ENCODE data around the gene MRPL33.

Gene MRPL33

DNA sequence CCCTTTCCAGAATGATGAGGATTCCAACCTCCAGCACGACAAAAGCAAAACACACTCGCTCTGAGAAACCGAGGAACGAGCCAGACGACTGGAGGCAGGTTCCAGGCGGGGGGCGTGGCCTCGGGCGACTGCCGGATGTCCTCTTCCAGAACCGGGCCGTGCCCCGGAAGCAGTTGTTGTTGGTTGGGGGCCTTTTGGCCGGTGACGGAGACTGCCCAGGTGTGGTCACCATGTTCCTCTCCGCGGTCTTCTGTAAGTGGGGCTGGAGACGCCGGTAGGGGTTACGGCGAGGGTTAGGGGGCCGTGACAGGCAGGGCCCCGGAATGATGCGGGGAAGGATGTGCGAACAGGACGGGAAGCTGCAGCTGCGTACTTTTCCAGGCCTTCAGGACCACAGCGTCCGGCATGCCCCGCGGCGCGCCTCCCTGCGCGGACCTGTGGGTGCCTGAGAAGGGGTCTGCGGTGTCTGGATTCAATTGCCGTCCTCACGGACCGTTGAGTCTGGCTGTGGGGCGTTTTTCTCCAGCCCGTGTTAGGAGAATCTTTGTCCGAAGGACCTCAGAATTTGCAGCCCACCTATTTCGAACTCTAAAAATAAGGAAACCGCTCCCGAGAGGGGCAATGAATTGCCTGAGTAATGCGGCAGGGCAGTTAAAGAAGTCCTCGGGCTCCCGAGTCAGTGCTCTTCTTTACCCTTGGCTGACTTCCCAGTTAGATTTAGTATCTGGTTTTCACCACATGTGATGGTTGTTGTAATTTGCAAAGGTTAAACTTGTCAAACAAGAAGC, at the start of gene MRPL33:
Gene MRPL33 (plus strand): TSS at position 172 of the 788 bp plus-strand sequence. CDS start 59 bp downstream, at position 231.
- in situ Hi-C loops (cut with HindIII; ENCODE audit: low sequenced_read_pairs) = no loop called here

DNA sequence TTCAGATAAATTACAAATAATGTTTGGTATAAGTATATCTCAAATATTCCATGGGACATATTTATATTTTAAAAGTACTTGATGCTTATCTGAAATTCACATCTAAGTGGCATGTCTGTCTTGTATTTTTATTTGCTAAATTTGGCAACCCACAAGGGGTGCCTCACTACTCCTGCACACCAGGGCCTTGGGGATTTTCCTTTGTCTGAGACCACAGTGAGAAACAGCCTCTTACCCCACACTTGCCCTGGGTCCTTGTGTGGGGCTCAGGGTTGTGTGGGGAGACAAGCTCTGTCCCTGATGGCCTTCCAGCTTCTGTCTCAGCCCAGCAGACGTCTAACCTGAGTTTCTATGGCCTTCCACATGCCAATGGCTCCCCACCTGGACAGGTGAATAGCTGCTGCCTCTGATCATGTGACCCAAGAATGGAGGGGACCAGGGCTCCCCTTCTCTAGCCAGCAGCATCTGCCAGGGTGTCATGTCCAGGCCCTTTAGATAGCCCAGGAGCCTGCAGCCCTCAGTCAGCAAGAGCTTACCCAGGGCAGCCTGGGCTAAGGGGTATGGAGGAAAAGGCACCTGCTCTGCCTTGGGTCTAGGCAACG, 49.5 kb upstream of the MRPL33 start:
- in situ Hi-C loops (cut with HindIII; ENCODE audit: low sequenced_read_pairs) = no loop called here

GRCh38 chr2:27723372-27724144, 48.0 kb upstream of the MRPL33 start:
- in situ Hi-C loops (cut with HindIII; ENCODE audit: low sequenced_read_pairs) = no loop called here

DNA sequence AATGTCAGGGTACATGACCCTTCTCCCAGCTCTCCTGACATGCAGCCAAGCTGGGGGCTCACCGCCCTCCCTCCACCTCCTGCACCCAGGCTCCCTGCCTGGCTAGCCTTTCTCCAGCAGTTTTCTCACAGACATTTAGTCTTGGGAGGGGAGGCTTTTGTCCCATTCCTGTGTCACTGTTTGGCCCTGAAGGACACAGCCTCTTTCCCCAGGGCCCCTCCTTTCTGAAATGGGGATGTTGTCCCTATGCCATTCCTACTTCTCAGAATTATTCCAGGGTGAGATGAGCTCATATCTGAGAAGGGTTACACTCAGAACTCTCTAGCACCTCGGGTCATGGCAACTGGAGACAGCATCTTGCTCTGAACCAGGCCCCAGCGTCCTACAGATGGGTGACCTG, 47.3 kb upstream of the MRPL33 start:
- in situ Hi-C loops (cut with HindIII; ENCODE audit: low sequenced_read_pairs) = no loop called here

DNA sequence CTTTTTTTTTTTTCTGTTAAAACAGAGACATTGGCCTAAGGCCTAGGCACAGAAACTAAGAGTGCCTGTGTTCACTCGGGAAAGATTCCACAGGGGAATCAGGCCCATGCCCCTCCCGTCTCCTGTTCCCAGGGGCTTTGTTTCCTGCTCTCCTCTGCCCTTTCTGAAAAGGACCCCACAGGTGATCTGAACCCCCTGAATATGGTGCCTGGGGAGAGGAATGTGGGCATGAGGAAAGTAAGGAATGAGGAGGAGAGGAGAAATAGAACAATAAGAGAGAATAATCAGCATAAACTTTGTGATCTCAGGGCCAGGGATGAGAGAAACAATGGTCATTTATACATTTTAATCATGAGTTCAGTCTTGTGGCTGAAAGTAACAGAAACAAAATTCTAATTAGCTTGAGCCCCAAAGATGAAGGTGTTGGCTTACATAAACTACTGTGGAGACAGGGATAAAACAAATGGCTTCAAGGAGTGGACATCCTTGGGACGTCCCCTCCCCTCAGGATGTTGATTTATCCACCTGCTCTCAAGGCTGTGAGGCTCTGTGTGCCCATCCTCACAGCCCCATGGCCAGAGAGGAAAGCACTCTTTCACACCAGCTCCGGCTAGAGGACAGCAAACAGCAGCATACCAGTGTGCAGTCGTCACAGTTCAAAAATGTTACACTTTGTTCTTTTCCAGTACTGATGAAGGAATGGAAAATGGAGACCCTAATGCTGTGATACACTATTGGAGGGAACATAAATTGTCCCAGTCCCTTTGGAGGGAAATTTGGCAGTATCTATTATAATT, 46.4 kb upstream of the MRPL33 start:
- in situ Hi-C loops (cut with HindIII; ENCODE audit: low sequenced_read_pairs) = no loop called here

- in situ Hi-C loops (cut with HindIII; ENCODE audit: low sequenced_read_pairs) = no loop called here
These were observed 44.3 kb upstream of the MRPL33 start for GRCh38 chr2:27727257-27727656.

- in situ Hi-C loops (cut with HindIII; ENCODE audit: low sequenced_read_pairs) = no loop called here
These were observed 43.2 kb upstream of the MRPL33 start for GRCh38 chr2:27728081-27728858.

- in situ Hi-C loops (cut with HindIII; ENCODE audit: low sequenced_read_pairs) = no loop called here
These were observed 42.3 kb upstream of the MRPL33 start for GRCh38 chr2:27729198-27729597.

DNA sequence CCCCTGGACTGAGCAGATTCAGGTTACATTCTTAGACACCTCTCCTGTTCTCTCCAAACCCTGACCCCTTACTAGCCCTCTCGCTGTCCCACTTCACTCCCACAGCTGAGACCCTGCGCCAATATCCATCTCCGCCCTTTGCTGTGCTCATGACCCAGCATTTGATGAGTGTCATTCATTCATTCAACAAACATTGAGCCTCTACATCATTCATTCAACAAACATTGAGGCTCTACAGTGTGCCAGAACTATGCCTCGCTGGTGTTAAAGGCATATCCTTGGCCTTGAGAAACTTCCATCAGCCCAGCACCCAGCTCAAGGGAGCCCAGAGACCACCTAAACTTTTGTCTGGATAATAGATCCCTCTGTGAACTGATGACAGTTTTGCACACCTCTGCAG, 41.9 kb upstream of the MRPL33 start:
- in situ Hi-C loops (cut with HindIII; ENCODE audit: low sequenced_read_pairs) = no loop called here

GRCh38 chr2:27730261-27730662, 41.3 kb upstream of the MRPL33 start:
- in situ Hi-C loops (cut with HindIII; ENCODE audit: low sequenced_read_pairs) = no loop called here

GRCh38 chr2:27730980-27731691, 40.4 kb upstream of the MRPL33 start:
- in situ Hi-C loops (cut with HindIII; ENCODE audit: low sequenced_read_pairs) = no loop called here

DNA sequence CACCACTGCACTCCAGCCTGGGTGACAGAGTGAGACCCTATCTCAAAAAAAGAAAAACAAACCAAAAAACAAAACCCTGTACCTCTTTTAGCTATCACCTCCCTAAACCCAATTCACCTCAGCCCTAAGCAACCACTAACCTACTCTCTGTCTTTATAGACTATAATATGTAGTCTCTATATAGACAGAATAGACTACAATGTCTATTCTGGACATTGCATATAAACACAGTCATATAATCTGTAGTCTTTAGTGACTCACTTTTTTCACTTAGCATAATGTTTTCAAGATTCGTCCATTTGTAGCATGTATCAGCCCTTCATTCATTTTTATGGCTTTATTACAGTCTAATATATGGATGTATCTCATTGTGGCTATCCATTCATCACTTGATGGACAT, 37.2 kb upstream of the MRPL33 start:
- in situ Hi-C loops (cut with HindIII; ENCODE audit: low sequenced_read_pairs) = no loop called here

DNA sequence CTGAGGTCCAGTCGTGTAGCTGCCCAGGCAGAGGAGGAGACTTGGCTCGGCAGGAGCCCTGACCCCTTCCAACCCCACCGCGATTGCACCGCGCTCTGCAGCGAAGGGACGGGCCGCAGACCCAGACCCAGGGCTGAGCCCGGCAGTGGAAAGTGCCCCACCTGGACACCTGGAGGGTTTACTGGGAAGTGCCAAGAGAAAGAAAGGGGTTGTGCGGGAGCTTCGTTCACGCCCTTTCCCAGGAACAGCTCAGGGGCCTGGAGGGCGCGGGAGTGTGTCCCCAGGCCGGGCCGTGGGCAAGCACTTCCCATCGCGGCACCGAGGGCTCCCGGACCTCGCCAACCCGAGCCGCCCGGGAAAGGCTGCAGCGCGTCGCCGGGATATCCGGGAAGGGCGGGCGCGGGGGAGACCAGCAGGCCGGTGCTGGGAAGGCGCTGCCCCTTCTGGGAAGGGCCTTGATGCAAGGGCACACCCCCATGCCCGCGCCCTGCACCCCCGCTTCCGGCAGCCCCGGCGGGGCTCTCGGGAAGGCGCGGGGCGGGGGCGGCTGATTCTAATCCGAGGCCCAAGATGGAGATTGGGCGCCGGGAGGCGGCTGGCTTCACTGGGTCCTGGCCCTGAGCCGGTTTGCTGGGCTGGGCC, 36.1 kb upstream of the MRPL33 start:
- in situ Hi-C loops (cut with HindIII; ENCODE audit: low sequenced_read_pairs) = loop anchor here (5.0 kb wide), 1 partner anchor 672 kb away; no protein-coding TSS in a partner anchor

- in situ Hi-C loops (cut with HindIII; ENCODE audit: low sequenced_read_pairs) = loop anchor here (5.0 kb wide), 1 partner anchor 671 kb away; no protein-coding TSS in a partner anchor
These were observed 35.3 kb upstream of the MRPL33 start for GRCh38 chr2:27736031-27736889.

GRCh38 chr2:27736890-27737204, 34.7 kb upstream of the MRPL33 start:
- in situ Hi-C loops (cut with HindIII; ENCODE audit: low sequenced_read_pairs) = loop anchor here (5.0 kb wide), 1 partner anchor 670 kb away; no protein-coding TSS in a partner anchor

DNA sequence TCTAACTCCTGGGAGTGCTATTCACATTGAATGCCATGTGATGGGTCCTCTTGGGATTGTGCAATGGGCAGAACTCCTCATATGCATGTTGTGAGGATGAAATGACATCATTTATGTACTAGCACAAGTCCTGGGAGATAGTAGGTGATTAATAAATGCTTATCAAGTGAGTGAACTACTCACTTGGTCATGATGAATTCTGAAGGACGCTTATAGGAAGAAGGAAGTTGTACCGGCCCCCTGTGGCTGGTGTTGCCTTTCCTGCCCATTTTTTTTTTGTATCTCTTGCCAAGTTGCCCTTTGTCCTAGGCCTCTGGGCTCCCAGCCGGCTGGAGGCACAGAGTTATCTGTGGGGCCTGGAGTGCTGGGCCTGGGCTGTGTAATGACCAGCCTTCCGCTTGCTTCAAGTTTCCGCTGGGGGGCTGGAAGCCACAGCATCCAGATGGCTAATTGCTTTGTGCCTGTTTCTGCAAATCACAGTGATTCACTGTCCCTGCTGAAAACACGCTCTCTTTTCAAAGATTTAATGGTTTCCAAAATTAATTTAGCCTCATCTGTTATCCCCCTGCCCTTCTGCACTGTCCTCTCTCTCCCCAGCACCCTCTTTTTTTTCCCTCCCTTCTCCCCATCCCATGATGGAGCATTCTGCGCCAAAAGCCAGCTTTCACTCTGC, 33.7 kb upstream of the MRPL33 start:
- in situ Hi-C loops (cut with HindIII; ENCODE audit: low sequenced_read_pairs) = loop anchor here (5.0 kb wide), 1 partner anchor 669 kb away; no protein-coding TSS in a partner anchor

GRCh38 chr2:27738349-27739057, 33.0 kb upstream of the MRPL33 start:
- in situ Hi-C loops (cut with HindIII; ENCODE audit: low sequenced_read_pairs) = loop anchor here (5.0 kb wide), 1 partner anchor 669 kb away; no protein-coding TSS in a partner anchor
